WTC11 (cell line): ENCODE measurements around the gene INTS7. TPM values are rescaled to one million over a fixed set of nuclear protein-coding genes. Genes with fewer than 3 reads are reported as not detected.

Experiments used
- ATAC-seq: fragments of 200-7000 bp; cut with Tn5 transposase; 2 replicates; pipeline ENCODE4 v1.10.0; 2021; ENCODE audit warnings: mild to moderate bottlenecking, moderate library complexity
- CTCF ChIA-PET: fragments of 300-600 bp; sonication (Branson Sonifier 250); formaldehyde crosslinking; loops from one replicate; lab custom pipeline; 2021; ENCODE audit warnings: antibody characterized with exemption; lab: Charles Lee
- POLR2A ChIA-PET: fragments of 350-600 bp; sonication (Branson Sonifier 250); formaldehyde crosslinking; loops from one replicate; lab custom pipeline; 2021; ENCODE audit warnings: antibody characterized with exemption; lab: Charles Lee
- DNase-seq: peaks from one replicate; pipeline ENCODE4 v3.0.0; 2021; ENCODE audit warnings: low spot score
- H3K27ac Mint-ChIP-seq: 2 replicates; pipeline ENCODE4 v1.8.0; 2021; ENCODE audit warnings: mixed read lengths
- H3K27me3 Mint-ChIP-seq: 2 replicates; pipeline ENCODE4 v1.8.0; 2021; ENCODE audit warnings: low read depth, mild to moderate bottlenecking, moderate library complexity, mixed read lengths
- H3K36me3 Mint-ChIP-seq: 2 replicates; pipeline ENCODE4 v1.8.0; 2021; ENCODE audit warnings: mixed read lengths
- H3K4me1 Mint-ChIP-seq: 2 replicates; pipeline ENCODE4 v1.8.0; 2022; ENCODE audit warnings: mixed read lengths
- H3K4me3 Mint-ChIP-seq: 2 replicates; pipeline ENCODE4 v1.8.0; 2021; ENCODE audit warnings: mild to moderate bottlenecking, moderate library complexity, mixed read lengths
- H3K9me3 Mint-ChIP-seq: 2 replicates; pipeline ENCODE4 v1.8.0; 2021; ENCODE audit warnings: mixed read lengths
- ATF6 ChIP-seq: sonication (generic); formaldehyde crosslinking; IDR thresholded peaks from 2 replicates; pipeline ENCODE4 v1.8.1; 2023; ENCODE audit warnings: mild to moderate bottlenecking, missing genetic modification reagents
- CBFB ChIP-seq: sonication (generic); formaldehyde crosslinking; IDR thresholded peaks from 2 replicates; pipeline ENCODE4 v1.8.1; 2022; ENCODE audit warnings: mild to moderate bottlenecking, low read depth, missing genetic modification reagents
- CDX4 ChIP-seq: fragments of 250-450 bp; sonication (Bioruptor Pico); IDR thresholded peaks from 2 replicates; pipeline ENCODE4 v1.9.0; 2021; ENCODE audit warnings: moderate library complexity, mild to moderate bottlenecking, inconsistent platforms, borderline replicate concordance
- E2F1 ChIP-seq: sonication (generic); formaldehyde crosslinking; IDR thresholded peaks from 2 replicates; pipeline ENCODE4 v1.8.0; 2022; ENCODE audit warnings: mild to moderate bottlenecking, missing genetic modification reagents
- E2F4 ChIP-seq: sonication (generic); formaldehyde crosslinking; IDR thresholded peaks from 2 replicates; pipeline ENCODE4 v1.8.1; 2022; ENCODE audit warnings: low read depth, mild to moderate bottlenecking, moderate library complexity, missing genetic modification reagents, borderline replicate concordance
- ERG ChIP-seq: fragments of 250-450 bp; sonication (Bioruptor Pico); IDR thresholded peaks from 2 replicates; pipeline ENCODE4 v1.8.0; 2021; ENCODE audit warnings: mild to moderate bottlenecking
- ESRRA ChIP-seq: sonication (generic); formaldehyde crosslinking; IDR thresholded peaks from 2 replicates; pipeline ENCODE4 v1.8.1; 2022; ENCODE audit warnings: mild to moderate bottlenecking, missing genetic modification reagents, borderline replicate concordance
- FOXK1 ChIP-seq: sonication (generic); formaldehyde crosslinking; IDR thresholded peaks from 2 replicates; pipeline ENCODE4 v1.8.0; 2022; ENCODE audit warnings: mild to moderate bottlenecking, moderate library complexity, missing genetic modification reagents
- GABPB1 ChIP-seq: sonication (generic); formaldehyde crosslinking; IDR thresholded peaks from 2 replicates; pipeline ENCODE4 v1.8.1; 2023; ENCODE audit warnings: mild to moderate bottlenecking, missing genetic modification reagents
- GTF2I ChIP-seq: fragments of 250-450 bp; sonication (Bioruptor Pico); conservative IDR thresholded peaks from 2 replicates; pipeline ENCODE4 v1.4.0; 2021; ENCODE audit warnings: mild to moderate bottlenecking
- JAZF1 ChIP-seq: fragments of 250-450 bp; sonication (Bioruptor Pico); IDR thresholded peaks from 2 replicates; pipeline ENCODE4 v1.9.0; 2021; ENCODE audit warnings: moderate library complexity, mild to moderate bottlenecking, inconsistent platforms
- MLX ChIP-seq: sonication (generic); formaldehyde crosslinking; IDR thresholded peaks from 2 replicates; pipeline ENCODE4 v1.8.1; 2023; ENCODE audit warnings: mild to moderate bottlenecking, missing genetic modification reagents, moderate library complexity
- MXD4 ChIP-seq: fragments of 250-450 bp; sonication (Bioruptor Pico); IDR thresholded peaks from 2 replicates; pipeline ENCODE4 v1.8.0; 2021; ENCODE audit warnings: mild to moderate bottlenecking, moderate library complexity, borderline replicate concordance
- MYBL2 ChIP-seq: sonication (generic); formaldehyde crosslinking; IDR thresholded peaks from 2 replicates; pipeline ENCODE4 v1.8.1; 2023; ENCODE audit warnings: mild to moderate bottlenecking, moderate library complexity, missing genetic modification reagents
- NFATC4 ChIP-seq: fragments of 250-450 bp; sonication (Bioruptor Pico); IDR thresholded peaks from 2 replicates; pipeline ENCODE4 v1.9.0; 2021; ENCODE audit warnings: mild to moderate bottlenecking
- NFE2L1 ChIP-seq: sonication (generic); formaldehyde crosslinking; IDR thresholded peaks from 2 replicates; pipeline ENCODE4 v1.8.1; 2023; ENCODE audit warnings: missing genetic modification reagents
- NR1H2 ChIP-seq: sonication (generic); formaldehyde crosslinking; IDR thresholded peaks from 2 replicates; pipeline ENCODE4 v1.9.0; 2021; ENCODE audit warnings: mild to moderate bottlenecking, moderate library complexity, missing genetic modification reagents
- NR3C1 ChIP-seq: sonication (generic); formaldehyde crosslinking; conservative IDR thresholded peaks from 2 replicates; pipeline ENCODE4 v1.8.1; 2023; ENCODE audit warnings: low read depth, mild to moderate bottlenecking, missing genetic modification reagents
- OVOL2 ChIP-seq: fragments of 250-450 bp; sonication (Bioruptor Pico); IDR thresholded peaks from 2 replicates; pipeline ENCODE4 v1.9.0; 2021; ENCODE audit warnings: mild to moderate bottlenecking, borderline replicate concordance
- PRRX2 ChIP-seq: fragments of 250-450 bp; sonication (Bioruptor Pico); IDR thresholded peaks from 2 replicates; pipeline ENCODE4 v1.8.0; 2021; ENCODE audit warnings: mild to moderate bottlenecking
- RELA ChIP-seq: sonication (generic); formaldehyde crosslinking; IDR thresholded peaks from 2 replicates; pipeline ENCODE4 v1.8.1; 2022; ENCODE audit warnings: missing genetic modification reagents, mild to moderate bottlenecking, borderline replicate concordance
- SMAD4 ChIP-seq: sonication (generic); formaldehyde crosslinking; IDR thresholded peaks from 2 replicates; pipeline ENCODE4 v1.8.0; 2022; ENCODE audit warnings: mild to moderate bottlenecking, missing genetic modification reagents
- USF1 ChIP-seq: sonication (generic); formaldehyde crosslinking; IDR thresholded peaks from 2 replicates; pipeline ENCODE4 v1.8.0; 2022; ENCODE audit warnings: mild to moderate bottlenecking, missing genetic modification reagents
- ZMAT4 ChIP-seq: fragments of 250-450 bp; sonication (Bioruptor Pico); IDR thresholded peaks from 2 replicates; pipeline ENCODE4 v1.9.0; 2021; ENCODE audit warnings: mild to moderate bottlenecking
- ZNF425 ChIP-seq: fragments of 250-450 bp; sonication (Bioruptor Pico); conservative IDR thresholded peaks from 2 replicates; pipeline ENCODE4 v1.9.0; 2021; ENCODE audit warnings: mild to moderate bottlenecking
- total RNA-seq: library from RNA; stranded (reverse); gene quantifications from 3 replicates; pipeline ENCODE4 v1.2.3, GENCODE V29; 2021

The INTS7 gene
- total RNA-seq, 1 experiment from 2014 or later: 17.2 TPM

GRCh38 chr1:212020975-212021374, 14.4 kb downstream of the INTS7 start:
- DNase-seq: no peak
- Mint-ChIP-seq H3K36me3 (peaks cover 27% of the 10 kb centered on the region), H3K4me3 (no peak overlapping the region), H3K27ac (no peak overlapping the region), H3K9me3 (peaks cover 24% of the 10 kb centered on the region), H3K27me3 (no peaks in the 10 kb centered on the region), H3K4me1 (no peaks in the 10 kb centered on the region)
- ATAC-seq: no peak
- ChIA-PET CTCF (interaction anchor here (1.2 kb wide), 1 partner anchor 14 kb away, joined by 7 read pairs; the partner anchor contains the start of genes DTL and INTS7), POLR2A (no interaction called here)
- TF ChIP-seq NFE2L1 (CRISPR knock-in tag) (no peak), MXD4 (CRISPR knock-in tag) (no peak), NFATC4 (CRISPR knock-in tag) (no peak), JAZF1 (no peak), ZMAT4 (CRISPR knock-in tag) (no peak), ZNF425 (CRISPR knock-in tag) (no peak), OVOL2 (no peak), NR1H2 (CRISPR knock-in tag) (no peak), GABPB1 (no peak), E2F1 (no peak), PRRX2 (CRISPR knock-in tag) (no peak), CDX4 (CRISPR knock-in tag) (no peak), CBFB (CRISPR knock-in tag) (no peak), MYBL2 (no peak), MLX (CRISPR knock-in tag) (no peak), FOXK1 (no peak), RELA (CRISPR knock-in tag) (no peak), GTF2I (no peak), SMAD4 (CRISPR knock-in tag) (no peak), NR3C1 (CRISPR knock-in tag) (no peak)

- ChIA-PET CTCF (interaction anchor here (0.7 to 2.2 kb wide), 2 partner anchors 22 to 247 kb away, joined by 3 to 17 read pairs; partner anchors contain the start of genes DTL and INTS7), POLR2A (no interaction called here)
- Mint-ChIP-seq H3K27ac (no peak overlapping the region), H3K36me3 (peaks cover 31% of the 10 kb centered on the region), H3K9me3 (peaks cover 3% of the 10 kb centered on the region), H3K4me3 (no peak overlapping the region), H3K4me1 (no peaks in the 10 kb centered on the region), H3K27me3 (no peaks in the 10 kb centered on the region)
- no peak for ATAC-seq
- DNase-seq: no peak
- TF ChIP-seq ZMAT4 (CRISPR knock-in tag) (no peak), ERG (CRISPR knock-in tag) (no peak), ATF6 (CRISPR knock-in tag) (no peak), E2F4 (CRISPR knock-in tag) (no peak), USF1 (CRISPR knock-in tag) (no peak), ESRRA (CRISPR knock-in tag) (no peak)
These were observed 21.7 kb downstream of the INTS7 start for GRCh38 chr1:212013672-212014071.
